A549 (cell line): Measurements from ENCODE around the gene PLEKHO1.
A peak's percentile ranks its signal among the peaks of the same experiment; 100 is the strongest.

ENCODE experiments used
- CBX8 ChIP-seq: fragments of 200-600 bp; sonication (generic); IDR thresholded peaks from 2 replicates; pipeline ENCODE4 v1.6.1; 2016
- CTCF ChIP-seq: fragments of >200 bp; sonication (Bioruptor Twin); formaldehyde crosslinking; IDR thresholded peaks from 3 replicates; pipeline ENCODE4 v1.5.1; 2016
- FOSL2 ChIP-seq, 2 experiments: fragments of 450-650 bp in 1 of 2; fragments of >200 bp in 1 of 2; sonication (Bioruptor Twin) in 1 of 2; formaldehyde crosslinking; IDR thresholded peaks; 2 replicates each; pipeline versions ENCODE4 v1.5.0 to v1.6.1; 2016 to 2020; ENCODE audit warnings: mild to moderate bottlenecking in 1 of 2, moderate library complexity in 1 of 2
- MAFK ChIP-seq: fragments of 450-650 bp; IDR thresholded peaks from 2 replicates; pipeline ENCODE4 v1.6.1; 2014; ENCODE audit not compliant: partially characterized antibody
- MYC ChIP-seq: IDR thresholded peaks from 2 replicates; pipeline ENCODE4 v1.6.1; 2012; ENCODE audit warnings: mild to moderate bottlenecking, inconsistent platforms, low read length, improper control_type of control experiment, borderline replicate concordance
- NR3C1 ChIP-seq: fragments of >200 bp; sonication (Bioruptor Twin); formaldehyde crosslinking; IDR thresholded peaks from 3 replicates; pipeline ENCODE4 v1.6.1; 2017
- POLR2A ChIP-seq: IDR thresholded peaks from 2 replicates; pipeline ENCODE4 v1.6.1; 2012; ENCODE audit warnings: mild to moderate bottlenecking, low read length

- TF ChIP-seq CTCF (no peak), MYC (no peak), MAFK (no peak), FOSL2 (IDR thresholded peaks at IDR 0.05) (no peak), FOSL2 (CRISPR knock-in tag; IDR thresholded peaks at IDR 0.05) (peak; percentile 42), NR3C1 (no peak), POLR2A (no peak), CBX8 (no peak)
Measured at GRCh38 chr1:150192012-150192411, 42.3 kb downstream of the PLEKHO1 start.
